ENCODE data around the gene PIP5K1B. TPM values are rescaled to one million over a fixed set of nuclear protein-coding genes. Genes with fewer than 3 reads are reported as not detected.

Gene PIP5K1B
- total and polyA plus RNA-seq, 2 experiments from 2014 or later, result 1.3 to 2.8 TPM

GRCh38 chr9:68871236-68871635 lies 166.2 kb downstream of the PIP5K1B start:
- Mint-ChIP-seq H3K36me3 (ENCODE audit: low read depth) (no peaks in the 10 kb centered on the region), H3K4me3 (no peak overlapping the region), H3K27ac (peak overlapping the region; percentile 99), H3K4me1 (peaks cover 75% of the 10 kb centered on the region), H3K9me3 (no peaks in the 10 kb centered on the region), H3K27me3 (ENCODE audit: insufficient read depth, low read depth, poor library complexity) (no peaks in the 10 kb centered on the region)
- Histone ChIP-seq H3K4me3 (no peak overlapping the region), H3K36me3 (ENCODE audit: insufficient read depth) (no peaks in the 10 kb centered on the region), H3K4me1 (ENCODE audit: insufficient read depth) (peaks cover 69% of the 10 kb centered on the region), H3K27ac (ENCODE audit: low read depth) (peak overlapping the region; percentile 93), H3K4me2 (peak overlapping the region; percentile 6), H3K9me2 (ENCODE audit: insufficient read depth) (peaks cover 4% of the 10 kb centered on the region; the same call in 1 of the 2 replicates), H3K79me2 (replicated peaks; ENCODE audit: insufficient read depth) (no peaks in the 10 kb centered on the region), H4K20me1 (replicated peaks; ENCODE audit: insufficient read depth) (no peaks in the 10 kb centered on the region), H3K27me3 (ENCODE audit: insufficient read depth) (no peaks in the 10 kb centered on the region), H3F3A (replicated peaks; ENCODE audit: low read depth) (no peaks in the 10 kb centered on the region), H2AFZ (no peak overlapping the region)
- no peak for DNase-seq (ENCODE audit: low spot score)
- no peak for TF ChIP-seq ZNF331 (CRISPR knock-in tag; IDR thresholded peaks at IDR 0.05; ENCODE audit: low read depth)
- no peak for TF ChIP-seq EZH2 (IDR thresholded peaks at IDR 0.05; ENCODE audit: low read depth, unreplicated experiment)
- TF ChIP-seq ZNF114 (CRISPR knock-in tag; IDR thresholded peaks at IDR 0.05), result no peak
- TF ChIP-seq, protein P1, sequence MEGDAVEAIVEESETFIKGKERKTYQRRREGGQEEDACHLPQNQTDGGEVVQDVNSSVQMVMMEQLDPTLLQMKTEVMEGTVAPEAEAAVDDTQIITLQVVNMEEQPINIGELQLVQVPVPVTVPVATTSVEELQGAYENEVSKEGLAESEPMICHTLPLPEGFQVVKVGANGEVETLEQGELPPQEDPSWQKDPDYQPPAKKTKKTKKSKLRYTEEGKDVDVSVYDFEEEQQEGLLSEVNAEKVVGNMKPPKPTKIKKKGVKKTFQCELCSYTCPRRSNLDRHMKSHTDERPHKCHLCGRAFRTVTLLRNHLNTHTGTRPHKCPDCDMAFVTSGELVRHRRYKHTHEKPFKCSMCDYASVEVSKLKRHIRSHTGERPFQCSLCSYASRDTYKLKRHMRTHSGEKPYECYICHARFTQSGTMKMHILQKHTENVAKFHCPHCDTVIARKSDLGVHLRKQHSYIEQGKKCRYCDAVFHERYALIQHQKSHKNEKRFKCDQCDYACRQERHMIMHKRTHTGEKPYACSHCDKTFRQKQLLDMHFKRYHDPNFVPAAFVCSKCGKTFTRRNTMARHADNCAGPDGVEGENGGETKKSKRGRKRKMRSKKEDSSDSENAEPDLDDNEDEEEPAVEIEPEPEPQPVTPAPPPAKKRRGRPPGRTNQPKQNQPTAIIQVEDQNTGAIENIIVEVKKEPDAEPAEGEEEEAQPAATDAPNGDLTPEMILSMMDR (conservative IDR thresholded peaks at IDR 0.05; ENCODE audit: low read depth in 2 of 2), result no peak
- no peak for TF ChIP-seq REST (IDR thresholded peaks at IDR 0.05; ENCODE audit: unreplicated experiment)
- TF ChIP-seq ZNF462 (CRISPR knock-in tag; IDR thresholded peaks at IDR 0.05), result no peak
- TF ChIP-seq POLR2AphosphoS5 (IDR thresholded peaks at IDR 0.05; ENCODE audit: low read depth), result no peak
- TF ChIP-seq EZH2phosphoT487 (IDR thresholded peaks at IDR 0.05; ENCODE audit: unreplicated experiment), result no peak
- no peak for TF ChIP-seq CREB1 (CRISPR knock-in tag; IDR thresholded peaks at IDR 0.05; ENCODE audit: low read depth)
- TF ChIP-seq, protein P2, sequence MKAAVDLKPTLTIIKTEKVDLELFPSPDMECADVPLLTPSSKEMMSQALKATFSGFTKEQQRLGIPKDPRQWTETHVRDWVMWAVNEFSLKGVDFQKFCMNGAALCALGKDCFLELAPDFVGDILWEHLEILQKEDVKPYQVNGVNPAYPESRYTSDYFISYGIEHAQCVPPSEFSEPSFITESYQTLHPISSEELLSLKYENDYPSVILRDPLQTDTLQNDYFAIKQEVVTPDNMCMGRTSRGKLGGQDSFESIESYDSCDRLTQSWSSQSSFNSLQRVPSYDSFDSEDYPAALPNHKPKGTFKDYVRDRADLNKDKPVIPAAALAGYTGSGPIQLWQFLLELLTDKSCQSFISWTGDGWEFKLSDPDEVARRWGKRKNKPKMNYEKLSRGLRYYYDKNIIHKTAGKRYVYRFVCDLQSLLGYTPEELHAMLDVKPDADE (IDR thresholded peaks at IDR 0.05), result no peak
- no peak for TF ChIP-seq JUNB (IDR thresholded peaks at IDR 0.05; ENCODE audit: unreplicated experiment)
- no peak for TF ChIP-seq NANOG (IDR thresholded peaks at IDR 0.05; ENCODE audit: borderline replicate concordance)
- no peak for TF ChIP-seq STAT1 (IDR thresholded peaks at IDR 0.05; ENCODE audit: unreplicated experiment)
- ATAC-seq, result no peak

All from GM23338 (cell line).